Endothelial cell of hepatic sinusoid (primary cell): ENCODE measurements around the gene ZBP1.

Source experiments
- in situ Hi-C: cut with HindIII; loops from 2 replicates; pipeline ENCODE4 v1.10.0; 2017; ENCODE audit warnings: low sequenced_read_pairs

The ZBP1 gene

GRCh38 chr20:57589123-57589727 is 31.0 kb downstream of the ZBP1 start:
- in situ Hi-C loops: no loop called here

GRCh38 chr20:57588596-57588995 is 31.6 kb downstream of the ZBP1 start:
- in situ Hi-C loops: no loop called here

DNA sequence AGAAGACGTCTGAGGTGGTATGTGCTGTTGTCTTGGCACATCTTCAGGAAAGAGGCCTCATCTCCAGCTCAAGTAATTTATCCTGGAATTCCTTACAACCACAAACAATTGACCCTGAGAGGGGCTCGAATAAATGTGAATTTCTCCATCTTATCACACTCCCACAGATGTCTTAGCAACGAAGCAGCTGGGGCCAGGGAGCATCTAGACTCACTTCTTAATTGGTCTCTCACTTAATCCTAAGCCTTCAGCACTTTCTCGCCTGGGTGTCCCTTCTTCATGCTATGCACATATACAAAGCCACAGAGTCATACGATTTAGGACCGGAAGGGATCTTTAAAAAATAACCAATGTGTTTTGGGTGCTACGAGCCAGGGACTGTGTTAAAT is 32.2 kb downstream of the ZBP1 start:
- in situ Hi-C loops: no loop called here

DNA sequence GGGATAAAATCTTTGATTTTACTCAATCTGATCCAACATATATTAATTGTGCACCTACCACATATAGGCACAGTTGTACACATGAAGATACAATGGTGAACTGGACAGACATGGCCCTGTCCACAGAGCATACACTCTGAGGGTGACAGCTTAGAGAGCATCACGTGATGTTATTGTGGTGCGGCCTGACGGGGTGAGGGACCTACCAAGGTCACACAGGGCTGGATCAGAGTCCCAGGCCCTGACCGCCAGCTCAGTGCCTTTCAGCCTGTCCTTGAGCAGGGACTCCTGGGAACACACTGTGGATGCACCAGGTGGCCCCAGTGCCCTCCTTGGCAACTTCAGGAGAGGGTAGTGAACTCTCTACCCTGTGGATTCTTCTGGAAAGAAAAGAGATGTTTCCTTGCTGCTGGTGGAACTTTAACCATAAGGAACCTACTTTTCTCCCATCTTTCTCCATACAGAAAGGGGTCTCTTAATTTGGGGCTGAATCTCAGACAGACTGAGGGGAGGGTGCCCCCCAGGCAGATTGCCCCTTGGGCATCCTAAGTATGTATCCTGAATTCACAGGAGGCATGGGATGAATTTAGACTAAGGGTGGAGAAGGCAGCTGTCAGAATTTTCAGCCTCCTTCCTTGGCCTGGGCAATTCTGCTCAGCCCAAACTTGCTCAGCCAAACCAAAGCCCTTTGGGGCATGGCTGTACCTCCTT is 32.8 kb downstream of the ZBP1 start:
- in situ Hi-C loops: no loop called here

DNA sequence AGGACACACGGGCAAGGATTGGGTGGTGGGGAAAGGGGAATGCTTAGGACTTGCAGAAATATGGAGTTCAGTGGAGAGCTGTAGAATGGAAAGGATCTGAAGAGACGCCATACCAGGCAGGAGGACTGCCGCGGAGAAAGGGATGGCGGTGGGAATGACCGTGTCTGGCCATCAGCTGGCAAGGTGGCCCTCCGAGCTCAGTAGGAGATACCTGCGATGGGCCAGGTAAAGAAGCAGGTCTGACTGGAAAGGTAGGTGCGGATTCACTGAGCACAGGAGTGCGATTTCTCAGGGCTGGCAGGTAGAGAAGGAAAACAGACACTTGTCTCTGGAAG is 33.3 kb downstream of the ZBP1 start:
- in situ Hi-C loops: no loop called here

DNA sequence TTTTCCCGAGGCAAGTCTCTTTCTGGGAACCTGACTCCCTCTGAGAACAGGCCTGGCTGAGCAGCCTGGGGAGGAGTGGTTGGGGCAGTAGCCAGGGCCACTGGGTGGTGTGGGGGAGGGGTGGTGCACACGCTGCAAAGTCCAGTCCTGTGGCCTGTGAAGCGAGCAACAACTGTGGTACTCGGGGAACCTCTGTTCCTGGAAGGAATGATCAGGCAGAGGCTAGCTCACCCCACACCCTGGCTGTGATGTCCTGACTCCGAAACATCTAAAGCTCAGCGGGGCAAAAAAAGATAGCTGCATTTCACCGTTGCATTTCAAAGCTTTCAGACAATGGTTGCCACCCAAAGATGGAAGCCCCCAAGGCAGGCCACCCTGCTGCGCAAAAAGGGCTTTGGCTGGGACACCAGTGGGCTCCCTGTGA is 33.8 kb downstream of the ZBP1 start:
- in situ Hi-C loops: no loop called here

DNA sequence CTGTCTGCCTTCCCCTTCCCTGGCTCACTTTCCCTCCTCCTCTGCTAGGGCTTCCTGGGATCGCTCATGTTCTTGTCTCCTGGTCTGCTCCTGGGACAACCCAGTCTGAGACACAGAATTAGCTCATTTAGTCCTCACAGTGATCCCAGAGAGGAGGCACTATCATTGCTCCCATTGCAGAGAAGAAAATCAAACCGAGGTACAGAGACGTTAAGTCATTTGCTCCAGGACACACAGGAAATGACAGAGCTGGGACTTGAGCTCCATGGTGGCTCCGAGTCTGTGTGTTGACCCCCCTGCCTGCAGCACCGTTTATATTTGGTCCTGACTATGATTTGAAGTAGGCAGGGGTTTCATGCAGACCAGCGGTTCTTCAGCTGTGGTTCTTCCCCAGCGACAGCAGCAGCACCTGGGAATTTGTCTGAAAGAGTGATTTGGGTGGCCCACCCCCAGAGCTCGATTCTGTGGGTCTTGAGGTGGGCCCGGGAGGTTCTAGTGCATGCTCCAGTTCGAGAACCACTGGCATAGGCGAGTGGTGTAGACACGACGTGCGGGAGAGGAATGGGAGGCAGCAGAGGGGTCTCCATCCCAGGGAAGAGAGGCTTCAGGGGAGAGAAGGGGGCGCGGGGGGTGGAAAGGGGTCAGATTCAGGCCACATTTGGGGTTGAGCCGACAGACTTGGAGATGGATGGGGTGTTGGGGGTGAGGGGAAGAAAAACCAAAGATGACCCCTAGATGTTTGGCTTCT is 34.6 kb downstream of the ZBP1 start:
- in situ Hi-C loops: no loop called here

- in situ Hi-C loops: no loop called here
Observed at GRCh38 chr20:57584768-57585461, 35.3 kb downstream of the ZBP1 start.

DNA sequence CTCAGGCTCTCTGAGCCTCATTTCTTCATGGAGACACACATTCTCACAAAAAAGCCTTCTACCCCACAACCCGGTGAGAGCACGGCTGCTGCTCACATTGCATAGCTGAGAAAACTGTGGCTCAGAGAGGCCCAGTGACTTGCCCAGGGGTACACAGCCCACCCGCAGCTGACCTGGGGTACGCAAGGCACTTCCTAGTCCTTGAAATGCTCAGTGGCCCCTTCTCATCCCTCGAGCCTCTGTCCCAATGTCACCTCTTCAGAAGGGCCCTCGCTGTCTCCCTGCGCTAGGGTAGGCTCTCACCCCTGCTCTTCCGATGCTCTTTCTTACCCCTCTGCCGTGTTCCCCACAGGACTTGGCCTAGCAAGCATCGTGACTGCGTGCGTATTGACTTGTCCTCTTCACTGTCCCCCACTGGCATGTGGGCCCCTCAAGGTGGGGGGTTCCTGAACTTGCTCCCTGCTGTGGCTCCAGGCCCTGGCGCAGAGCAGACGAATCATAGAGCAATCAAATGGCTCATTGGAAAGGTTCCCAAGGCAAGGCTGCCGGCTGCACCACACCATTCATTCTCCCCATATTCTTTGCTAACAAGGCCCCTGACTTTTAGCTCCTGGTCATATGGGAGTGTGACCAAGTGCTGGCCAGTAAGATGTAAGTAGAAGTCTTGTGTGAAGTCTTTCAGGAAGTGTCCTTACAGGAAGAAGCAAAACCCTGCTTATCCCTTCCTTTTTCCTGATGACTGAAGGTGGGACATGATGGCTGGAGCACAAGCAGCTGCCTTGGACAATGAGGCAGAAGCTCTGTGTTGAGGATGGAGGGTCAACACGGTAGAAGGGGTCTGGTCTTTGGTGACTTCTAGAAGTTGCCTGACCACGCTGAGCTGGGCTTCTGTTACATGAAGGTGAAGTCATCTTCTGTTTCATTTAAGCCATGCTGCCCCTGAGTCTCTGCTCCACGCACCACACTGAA is 36.7 kb downstream of the ZBP1 start:
- in situ Hi-C loops: no loop called here

DNA sequence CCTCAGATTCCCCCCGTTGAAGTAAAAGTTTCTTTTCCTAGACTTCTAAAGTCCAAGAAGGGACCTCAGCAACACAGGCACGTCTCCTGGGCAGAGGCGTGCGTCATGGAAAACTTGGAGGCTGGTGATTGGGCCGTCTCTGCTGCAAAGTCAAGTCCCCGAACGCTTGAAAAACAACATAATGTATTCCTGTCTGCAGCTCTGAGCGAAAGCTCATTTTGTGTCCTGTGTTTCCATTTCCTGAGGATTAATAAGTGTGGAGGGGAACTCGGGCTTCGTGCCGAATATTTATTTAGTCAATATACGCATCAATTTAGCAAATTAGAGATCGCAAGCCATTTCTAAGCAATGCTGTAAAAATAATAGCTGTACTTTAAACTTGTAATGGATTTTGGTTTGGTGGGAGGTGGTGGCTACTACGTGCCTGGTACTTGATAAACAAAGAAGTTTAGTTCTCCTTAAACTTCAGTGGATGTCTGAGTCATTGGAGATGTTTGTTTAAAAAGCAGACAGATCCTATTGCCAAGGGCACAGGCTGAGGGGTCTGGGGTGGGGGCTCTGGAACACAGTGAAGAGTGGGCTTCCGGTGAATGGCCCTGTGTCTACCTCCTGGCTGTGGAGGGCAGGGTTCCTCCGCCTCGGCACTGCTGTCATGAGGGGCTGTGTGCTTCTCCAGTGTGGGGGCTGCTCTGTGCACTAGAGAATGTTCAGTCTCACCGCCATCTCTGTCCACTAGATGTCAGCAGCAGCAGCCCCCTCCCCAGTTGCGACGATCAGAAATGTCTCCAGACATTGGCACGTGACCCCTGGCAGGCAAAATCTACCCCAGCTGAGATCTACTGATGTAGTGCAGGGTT is 37.6 kb downstream of the ZBP1 start:
- in situ Hi-C loops: no loop called here

DNA sequence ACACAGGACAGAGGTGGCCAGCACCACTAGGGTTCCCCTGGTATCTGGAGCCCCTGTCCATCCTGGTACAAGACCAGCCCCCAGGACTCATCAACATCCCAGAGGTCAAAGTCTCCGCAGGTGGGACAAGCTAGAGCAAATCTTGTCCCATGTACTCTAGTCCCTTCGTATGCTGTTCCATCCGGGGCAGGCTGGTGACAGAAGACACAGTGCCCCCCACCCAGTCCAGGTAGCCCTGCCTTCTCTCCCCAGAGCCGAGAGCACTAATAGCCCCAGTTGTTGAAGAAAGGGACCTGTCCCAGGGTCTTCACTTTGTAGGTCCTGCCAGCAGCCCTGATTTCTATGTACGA is 38.2 kb downstream of the ZBP1 start:
- in situ Hi-C loops: no loop called here

GRCh38 chr20:57581202-57582028 is 38.8 kb downstream of the ZBP1 start:
- in situ Hi-C loops: no loop called here

GRCh38 chr20:57580478-57581201 is 39.6 kb downstream of the ZBP1 start:
- in situ Hi-C loops: no loop called here

- in situ Hi-C loops: loop anchor here (5.0 kb wide), 1 partner anchor 63 kb away; no protein-coding TSS in a partner anchor
Observed at GRCh38 chr20:57579898-57580447, 40.3 kb downstream of the ZBP1 start.

GRCh38 chr20:57579331-57579897 is 40.8 kb downstream of the ZBP1 start:
- in situ Hi-C loops: loop anchor here (5.0 kb wide), 1 partner anchor 62 kb away; no protein-coding TSS in a partner anchor

DNA sequence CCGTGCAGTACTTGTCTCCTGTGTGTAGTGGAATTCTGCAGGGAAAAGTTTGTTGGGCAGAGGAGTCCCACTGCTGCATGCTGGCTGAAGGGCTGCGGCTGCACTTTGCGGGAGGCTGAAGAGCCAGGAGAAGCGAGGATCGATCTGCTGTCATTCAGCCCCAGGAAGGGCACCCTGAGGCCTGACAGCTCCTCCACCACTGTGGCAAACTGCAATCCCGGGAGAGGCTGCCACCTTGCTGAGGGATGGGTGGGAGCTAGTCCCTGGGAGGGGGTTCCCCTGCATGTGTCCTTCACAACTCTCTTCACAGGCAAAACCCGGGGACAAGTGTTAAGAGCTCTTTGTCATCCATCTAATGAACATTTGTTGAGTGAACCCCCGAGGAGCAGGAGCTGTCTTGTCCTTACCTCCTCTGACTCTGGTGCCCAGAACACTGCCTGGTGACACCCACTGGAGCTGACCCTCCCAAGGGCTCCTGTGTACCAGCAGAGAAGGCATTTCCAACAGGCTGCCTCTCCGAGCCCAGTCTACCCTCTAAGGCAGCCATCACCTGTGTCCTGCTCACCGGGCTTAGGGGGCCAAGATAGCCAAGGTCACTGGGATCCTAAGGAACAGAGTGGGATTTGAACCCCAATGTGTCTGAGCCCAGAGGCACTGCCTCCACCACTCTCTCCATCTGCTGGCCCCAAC is 41.6 kb downstream of the ZBP1 start:
- in situ Hi-C loops: loop anchor here (5.0 kb wide), 1 partner anchor 61 kb away; no protein-coding TSS in a partner anchor
